GM10266 (cell line): Measurements from ENCODE around the gene SLC16A2.
A peak's percentile ranks its signal among the peaks of the same experiment; 100 is the strongest.

Experiments
- DNase-seq: peaks from one replicate; pipeline ENCODE4 v3.0.0; 2012; ENCODE audit errors: extremely low spot score
- CTCF ChIP-seq: IDR thresholded peaks from 2 replicates; pipeline ENCODE4 v1.5.1; 2012; ENCODE audit warnings: mild to moderate bottlenecking, low read depth; ENCODE audit not compliant: control insufficient read depth, insufficient read depth; ENCODE audit errors: missing control alignments

The SLC16A2 gene

DNA sequence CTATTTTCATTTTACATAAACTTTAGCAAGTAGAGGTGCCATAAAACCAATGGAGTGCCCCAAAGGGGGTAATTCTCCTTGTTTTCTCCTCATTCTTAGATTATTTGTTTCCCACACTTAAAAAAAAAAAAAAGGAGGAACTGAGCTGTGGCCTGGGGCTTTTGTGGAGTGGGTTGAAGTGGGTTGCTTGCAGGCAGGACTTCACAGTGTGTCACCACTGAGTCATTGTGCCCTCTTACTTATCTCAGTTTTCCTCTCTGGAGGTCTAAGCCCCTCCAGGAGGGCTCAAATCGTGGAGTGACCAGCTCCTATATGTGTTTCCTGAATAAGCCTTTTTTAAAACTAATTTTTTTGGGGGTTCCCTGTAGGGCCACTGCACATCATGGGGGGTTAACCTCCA lies 69.0 kb downstream of the SLC16A2 start:
- no peak for DNase-seq
- TF ChIP-seq CTCF, result no peak

DNA sequence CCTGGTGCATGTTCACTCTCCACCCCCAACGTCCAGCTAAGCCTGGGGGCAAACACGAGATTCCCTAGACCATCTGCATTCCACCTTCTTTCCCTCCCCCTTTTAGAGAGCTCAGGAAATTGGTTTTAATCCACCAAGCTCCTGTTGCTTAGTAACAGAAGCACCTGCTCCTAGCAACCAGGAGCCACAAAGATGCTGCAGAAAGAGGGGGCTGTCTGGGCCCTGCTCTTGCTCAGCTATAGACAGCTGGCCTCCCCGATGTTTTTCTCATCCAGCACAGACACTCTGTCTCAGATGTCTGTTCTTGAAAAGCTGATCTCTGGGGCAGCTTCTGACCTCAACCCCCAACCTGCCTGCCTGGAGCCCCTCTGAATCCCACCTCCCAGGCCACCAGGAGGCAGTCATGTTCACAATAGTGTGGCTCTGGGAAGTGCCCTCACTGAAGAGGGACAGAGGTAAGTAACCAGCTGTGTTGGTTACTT lies 71.5 kb downstream of the SLC16A2 start:
- peak; percentile 32 for TF ChIP-seq CTCF
- DNase-seq, result no peak

GRCh38 chrX:74493806-74494205 lies 72.5 kb downstream of the SLC16A2 start:
- no peak for DNase-seq
- no peak for TF ChIP-seq CTCF

DNA sequence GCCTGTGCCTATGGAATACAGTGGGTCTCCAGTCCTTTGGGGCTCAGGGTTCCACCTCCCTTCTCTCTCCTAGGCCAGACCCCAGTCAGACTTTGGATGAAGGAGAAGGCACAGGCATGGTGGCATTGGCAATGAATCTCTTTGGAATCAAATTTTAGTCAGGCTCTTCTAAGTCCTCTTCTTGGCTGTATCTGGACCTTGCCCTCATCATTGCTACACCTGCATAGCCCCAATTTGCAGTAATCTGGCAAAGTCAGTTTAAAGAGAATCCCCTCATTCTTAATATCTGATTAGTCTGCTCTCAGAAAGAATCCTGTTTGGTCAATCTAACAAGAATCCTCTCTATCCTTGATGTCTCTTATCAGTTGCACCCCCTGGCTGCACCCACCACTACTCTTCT lies 77.6 kb downstream of the SLC16A2 start:
- TF ChIP-seq CTCF, result no peak

DNA sequence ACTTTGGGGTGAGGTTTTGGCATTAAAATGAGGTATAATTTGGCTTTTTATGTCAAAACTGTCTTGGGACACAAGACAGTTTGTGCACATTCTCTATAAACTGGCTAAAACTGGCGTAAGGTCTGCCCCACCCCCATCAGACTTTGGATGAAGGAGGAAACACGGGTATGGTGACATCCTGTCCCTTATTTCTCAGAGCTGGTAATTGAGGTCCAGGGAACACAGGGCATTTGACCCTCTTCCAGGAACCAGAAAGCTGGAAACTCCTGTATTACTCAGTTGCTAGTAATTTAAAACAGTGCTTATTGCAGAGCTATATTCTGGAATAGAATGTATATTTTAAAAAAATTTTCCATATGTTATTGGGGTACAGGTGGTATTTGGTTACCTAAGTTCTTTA lies 78.8 kb downstream of the SLC16A2 start:
- no peak for DNase-seq
- no peak for TF ChIP-seq CTCF

More for the DNA sequence above, 77.6 kb downstream of the SLC16A2 start:
- DNase-seq, result no peak

GRCh38 chrX:74500555-74500954 lies 79.3 kb downstream of the SLC16A2 start:
- no peak for TF ChIP-seq CTCF

GRCh38 chrX:74505437-74505836 lies 84.1 kb downstream of the SLC16A2 start:
- no peak for DNase-seq
- TF ChIP-seq CTCF, result no peak

More at GRCh38 chrX:74500555-74500954, 79.3 kb downstream of the SLC16A2 start:
- no peak for DNase-seq
